H1 (cell line): Measurements from ENCODE around the gene TGFBR1. TPM values are rescaled to one million over a fixed set of nuclear protein-coding genes. Genes with fewer than 3 reads are reported as not detected.

Source experiments
- CTCF ChIA-PET: fragments of 300-600 bp; sonication (Branson Sonifier 250); formaldehyde crosslinking; loops from one replicate; lab custom pipeline; 2021; ENCODE audit not compliant: partially characterized antibody; lab: Charles Lee
- POLR2A ChIA-PET: fragments of 300-600 bp; sonication (Branson Sonifier 250); formaldehyde crosslinking; loops from one replicate; lab custom pipeline; 2021; ENCODE audit warnings: inconsistent platforms; ENCODE audit not compliant: partially characterized antibody; lab: Charles Lee
- DNase-seq, 2 experiments: peaks; one replicate each; pipeline versions ENCODE4 v3.0.0 to v3.0.0-alpha.2; 2010 to 2022; ENCODE audit warnings: low spot score in 2 of 2, low read depth in 1 of 2, mixed read lengths in 1 of 2
- FAIRE-seq: peaks from 2 replicates; lab custom pipeline; 2011; peaks lifted over from hg19 to GRCh38; lab: Jason Lieb, UNC
- H2AFZ ChIP-seq: 2 replicates; pipeline ENCODE4 v1.8.1; 2012; ENCODE audit warnings: low read length, inconsistent platforms
- H2AK5ac ChIP-seq: 2 replicates; pipeline ENCODE4 v1.6.1; 2013; ENCODE audit warnings: low read depth, low read length
- H2BK120ac ChIP-seq: replicated peaks from 2 replicates; pipeline ENCODE3; 2013; ENCODE audit warnings: low read depth, low read length, inconsistent platforms
- H2BK12ac ChIP-seq: 2 replicates; pipeline ENCODE4 v1.6.1; 2013; ENCODE audit warnings: low read depth, low read length
- H2BK15ac ChIP-seq: 2 replicates; pipeline ENCODE4 v1.6.1; 2013; ENCODE audit warnings: low read length
- H2BK20ac ChIP-seq: 2 replicates; pipeline ENCODE4 v1.6.1; 2013; ENCODE audit warnings: low read length
- H2BK5ac ChIP-seq: 2 replicates; pipeline ENCODE4 v1.6.1; 2013; ENCODE audit warnings: low read depth, low read length
- H3K14ac ChIP-seq: 2 replicates; pipeline ENCODE4 v1.6.1; 2013; ENCODE audit warnings: inconsistent platforms; ENCODE audit not compliant: insufficient read length
- H3K18ac ChIP-seq: 2 replicates; pipeline ENCODE4 v1.6.1; 2013; ENCODE audit warnings: low read length; ENCODE audit errors: extremely low read depth
- H3K23ac ChIP-seq: 2 replicates; pipeline ENCODE4 v1.6.1; 2013; ENCODE audit warnings: inconsistent platforms; ENCODE audit not compliant: insufficient read length
- H3K23me2 ChIP-seq: 2 replicates; pipeline ENCODE4 v1.6.1; 2013; ENCODE audit warnings: low read depth, low read length
- H3K27ac ChIP-seq: 2 replicates; pipeline ENCODE4 v1.6.1; 2011; ENCODE audit warnings: low read depth, low read length, inconsistent platforms
- H3K27me3 ChIP-seq, 4 experiments: replicated peaks in 1 of 4; 1 replicate in 1 of 4; 2 replicates in 3 of 4; pipeline versions ENCODE4 v1.6.1 to v1.8.1; 2011 to 2013; ENCODE audit warnings: low read length in 3 of 4, mild to moderate bottlenecking in 3 of 4, inconsistent platforms in 2 of 4, mixed read lengths in 2 of 4, moderate library complexity in 1 of 4; ENCODE audit not compliant: control insufficient read depth in 3 of 4, insufficient read depth in 3 of 4; ENCODE audit errors: extremely low read depth in 1 of 4
- H3K36me3 ChIP-seq, 4 experiments: 2 replicates each; pipeline versions ENCODE4 v1.6.1 to v1.8.1; 2011 to 2013; ENCODE audit warnings: mild to moderate bottlenecking in 4 of 4, low read length in 3 of 4, moderate library complexity in 2 of 4, control low read depth in 1 of 4, inconsistent platforms in 1 of 4; ENCODE audit not compliant: insufficient read depth in 4 of 4, control insufficient read depth in 2 of 4
- H3K4ac ChIP-seq: replicated peaks from 2 replicates; pipeline ENCODE3; 2013; ENCODE audit warnings: low read length, low read depth, mixed read lengths, inconsistent platforms; ENCODE audit not compliant: insufficient read length
- H3K4me1 ChIP-seq, 4 experiments: replicated peaks in 1 of 4; 1 replicate in 1 of 4; 2 replicates in 3 of 4; pipeline versions ENCODE4 v1.6.1 to v1.8.1; 2011 to 2013; ENCODE audit warnings: low read length in 3 of 4, inconsistent platforms in 2 of 4, mixed read lengths in 1 of 4; ENCODE audit not compliant: insufficient read depth in 4 of 4, control insufficient read depth in 3 of 4
- H3K4me2 ChIP-seq, 2 experiments: 2 replicates each; pipeline versions ENCODE4 v1.6.1 to v1.8.1; 2011 to 2013; ENCODE audit warnings: low read depth in 2 of 2, low read length in 2 of 2, control low read depth in 1 of 2, inconsistent platforms in 1 of 2, mild to moderate bottlenecking in 1 of 2; ENCODE audit not compliant: insufficient read depth in 1 of 2
- H3K4me3 ChIP-seq, 4 experiments: fragments of 200-600, 300-600 bp in 1 of 4; sonication (generic), shearing (Covaris generic), sonication (Bioruptor Twin) in 1 of 4; 2 replicates each; pipeline versions ENCODE4 v1.5.1 to v1.8.1; 2011 to 2016; ENCODE audit warnings: low read length in 4 of 4, low read depth in 3 of 4, control low read depth in 2 of 4, inconsistent platforms in 2 of 4, mild to moderate bottlenecking in 2 of 4, mixed read lengths in 1 of 4, moderate library complexity in 1 of 4; ENCODE audit not compliant: insufficient read depth in 2 of 4; ENCODE audit errors: extremely low read depth in 1 of 4
- H3K56ac ChIP-seq: replicated peaks from 2 replicates; pipeline ENCODE3; 2013; ENCODE audit warnings: low read depth, mild to moderate bottlenecking, mixed read lengths, low read length, inconsistent platforms; ENCODE audit not compliant: insufficient read length
- H3K79me1 ChIP-seq: 2 replicates; pipeline ENCODE4 v1.6.1; 2013; ENCODE audit warnings: low read depth, low read length, control low read depth
- H3K79me2 ChIP-seq, 2 experiments: 2 replicates each; pipeline versions ENCODE4 v1.6.1 to v1.8.1; 2012 to 2013; ENCODE audit warnings: low read length in 2 of 2, mild to moderate bottlenecking in 2 of 2, inconsistent platforms in 1 of 2; ENCODE audit not compliant: insufficient read depth in 2 of 2, control insufficient read depth in 1 of 2
- H3K9ac ChIP-seq, 4 experiments: replicated peaks in 1 of 4; 1 replicate in 1 of 4; 2 replicates in 3 of 4; pipeline versions ENCODE4 v1.6.1 to v1.8.1; 2011 to 2013; ENCODE audit warnings: low read depth in 3 of 4, low read length in 3 of 4, control low read depth in 2 of 4, mild to moderate bottlenecking in 2 of 4, moderate library complexity in 2 of 4, inconsistent platforms in 1 of 4; ENCODE audit errors: extremely low read depth in 1 of 4
- H3K9me3 ChIP-seq, 2 experiments: 2 replicates each; pipeline versions ENCODE4 v1.6.1 to v1.8.1; 2012 to 2013; ENCODE audit warnings: mild to moderate bottlenecking in 2 of 2, moderate library complexity in 2 of 2, control low read depth in 1 of 2, inconsistent platforms in 1 of 2, low read depth in 1 of 2, low read length in 1 of 2, mixed read lengths in 1 of 2; ENCODE audit not compliant: insufficient read depth in 2 of 2
- H4K20me1 ChIP-seq, 2 experiments: replicated peaks in 1 of 2; 2 replicates each; pipeline versions ENCODE3 to v1.8.1; 2011 to 2013; ENCODE audit warnings: inconsistent platforms in 2 of 2, low read length in 2 of 2, mild to moderate bottlenecking in 1 of 2; ENCODE audit not compliant: insufficient read depth in 2 of 2, control insufficient read depth in 1 of 2
- H4K5ac ChIP-seq: 2 replicates; pipeline ENCODE4 v1.6.1; 2013; ENCODE audit warnings: low read length, low read depth, mixed read lengths, inconsistent platforms; ENCODE audit not compliant: insufficient read length
- H4K8ac ChIP-seq: 2 replicates; pipeline ENCODE4 v1.8.0; 2013; ENCODE audit warnings: mild to moderate bottlenecking, moderate library complexity, low read length, inconsistent platforms; ENCODE audit not compliant: insufficient read depth; ENCODE audit errors: extremely low read depth
- H4K91ac ChIP-seq: replicated peaks from 2 replicates; pipeline ENCODE3; 2013; ENCODE audit warnings: low read length, mixed read lengths, inconsistent platforms; ENCODE audit not compliant: insufficient read length
- MAFK ChIP-seq: IDR thresholded peaks from 2 replicates; pipeline ENCODE4 v1.6.1; 2012; ENCODE audit warnings: low read depth, mild to moderate bottlenecking, improper control_type of control experiment, low read length
- WGBS, 2 experiments: shearing (Covaris generic) in 1 of 2; methylation state at CpG; one replicate each; pipeline versions ENCODE4 v1.1.6 to v1.1.7; 2013 to 2015; ENCODE audit warnings: low lambda C conversion rate in 2 of 2, mixed read lengths in 2 of 2, inconsistent platforms in 1 of 2, low coverage in 1 of 2, missing lambda C conversion rate in 1 of 2; ENCODE audit not compliant: insufficient replicate concordance in 2 of 2, insufficient coverage in 1 of 2, insufficient read length in 1 of 2; ENCODE audit errors: extremely low coverage in 1 of 2, missing lambda C conversion rate in 1 of 2; 5-methylcytosine and 5-hydroxymethylcytosine counted together
- polyA plus RNA-seq, 7 experiments: library from polyadenylated mRNA; depleted of rRNA in 3 of 7; stranded (reverse) in 5 of 7; unstranded in 2 of 7; fragments of >200 nt in 5 of 7; fragments of 200-250 nt in 2 of 7; gene quantifications; 1 replicate in 5 of 7; 2 replicates in 1 of 7; 4 replicates in 1 of 7; pipeline versions ENCODE4 v1.2.1 to v1.2.3, GENCODE V29; 2011 to 2013; ENCODE audit warnings: missing spikeins in 2 of 7, mixed read lengths in 2 of 7
- total RNA-seq: library from RNA; stranded (reverse); fragmentation: NEBNext Ultra II Directional; extraction: Animal tissue kit (Norgen Biotek cat#: 25700); gene quantifications from 2 replicates; pipeline ENCODE4 v1.2.1, GENCODE V29; 2021

The TGFBR1 gene
- total and polyA plus RNA-seq, 2 of the 8 experiments (the other 6 are each of a cell fraction or from before 2014, with no cell fraction given), result 16.8 to 52.4 TPM

- H2BK15ac ChIP-seq, result no peak overlapping the region
- no peaks in the 10 kb centered on the region for H3K27me3 ChIP-seq
- no peaks in the 10 kb centered on the region for H3K23me2 ChIP-seq
- no peak overlapping the region for H4K91ac ChIP-seq
- no peak overlapping the region for H3K14ac ChIP-seq
- no peak overlapping the region for H3K9ac ChIP-seq
- DNase-seq (no peak), FAIRE-seq (no peak)
- no peak for TF ChIP-seq MAFK
- CTCF ChIA-PET, result interaction anchor here (0.5 to 2.0 kb wide), 6 partner anchors 12 to 1062 kb away, joined by 3 to 6 read pairs (median 3); no protein-coding TSS in a partner anchor
- no peak overlapping the region for H3K56ac ChIP-seq
- no peak overlapping the region for H3K4ac ChIP-seq
- no peak overlapping the region for H3K18ac ChIP-seq
- H2AK5ac ChIP-seq, result no peak overlapping the region
- no peak overlapping the region for H2BK120ac ChIP-seq
- no peaks in the 10 kb centered on the region for H3K36me3 ChIP-seq
- H2BK20ac ChIP-seq, result no peak overlapping the region
- H3K23ac ChIP-seq, result no peak overlapping the region
- H2BK12ac ChIP-seq, result 0 out of 2 replicates have a peak overlapping the region, but pooled peaks have one; percentile 86
- no peaks in the 10 kb centered on the region for H3K9me3 ChIP-seq
- no peak overlapping the region for H4K5ac ChIP-seq
- no peak overlapping the region for H2BK5ac ChIP-seq
- H3K79me2 ChIP-seq, result no peaks in the 10 kb centered on the region
- H3K27ac ChIP-seq, result no peak overlapping the region
- H4K8ac ChIP-seq, result no peak overlapping the region
- 85% methylated on average over 6 of the region's 6 CpGs; no CpG with 5 or more reads in 1 of the 2 experiments for WGBS, 2 experiments
- no peak overlapping the region for H2AFZ ChIP-seq
- POLR2A ChIA-PET, result no interaction called here
- no peaks in the 10 kb centered on the region for H4K20me1 ChIP-seq
- H3K79me1 ChIP-seq, result no peaks in the 10 kb centered on the region
- peaks cover 0 to 5% (median 4%) of the 10 kb centered on the region in 4 experiments; a peak in 3 of 7 replicates for H3K4me1 ChIP-seq
- H3K4me2 ChIP-seq, result 0 out of 4 replicates have a peak overlapping the region, but pooled peaks of 1 of the 2 experiments have one; percentile 17
- no peak overlapping the region for H3K4me3 ChIP-seq
Observed at GRCh38 chr9:99160173-99160572, 55.3 kb downstream of the TGFBR1 start.
